Measurements from ENCODE around the gene SCAPER.

DNA sequence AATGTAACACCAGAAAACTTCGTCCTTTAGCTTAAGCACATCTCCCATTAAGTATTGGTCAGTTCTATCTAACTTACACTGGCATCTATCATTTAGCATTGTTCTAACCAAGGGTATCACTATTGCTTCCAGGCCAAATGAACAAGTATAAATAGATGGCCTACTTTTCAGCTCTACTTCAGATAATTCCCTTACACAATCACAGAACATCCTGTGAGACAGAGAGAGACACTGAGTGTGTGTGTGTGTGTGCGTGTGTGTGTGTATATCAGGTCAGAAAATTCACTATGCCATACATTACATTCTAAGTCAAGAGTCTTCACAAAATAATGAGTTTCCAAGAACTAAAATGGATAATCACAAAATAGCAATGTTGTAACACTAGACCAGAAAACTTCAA, 39.1 kb downstream of the SCAPER start:
- TF ChIP-seq, protein P1, sequence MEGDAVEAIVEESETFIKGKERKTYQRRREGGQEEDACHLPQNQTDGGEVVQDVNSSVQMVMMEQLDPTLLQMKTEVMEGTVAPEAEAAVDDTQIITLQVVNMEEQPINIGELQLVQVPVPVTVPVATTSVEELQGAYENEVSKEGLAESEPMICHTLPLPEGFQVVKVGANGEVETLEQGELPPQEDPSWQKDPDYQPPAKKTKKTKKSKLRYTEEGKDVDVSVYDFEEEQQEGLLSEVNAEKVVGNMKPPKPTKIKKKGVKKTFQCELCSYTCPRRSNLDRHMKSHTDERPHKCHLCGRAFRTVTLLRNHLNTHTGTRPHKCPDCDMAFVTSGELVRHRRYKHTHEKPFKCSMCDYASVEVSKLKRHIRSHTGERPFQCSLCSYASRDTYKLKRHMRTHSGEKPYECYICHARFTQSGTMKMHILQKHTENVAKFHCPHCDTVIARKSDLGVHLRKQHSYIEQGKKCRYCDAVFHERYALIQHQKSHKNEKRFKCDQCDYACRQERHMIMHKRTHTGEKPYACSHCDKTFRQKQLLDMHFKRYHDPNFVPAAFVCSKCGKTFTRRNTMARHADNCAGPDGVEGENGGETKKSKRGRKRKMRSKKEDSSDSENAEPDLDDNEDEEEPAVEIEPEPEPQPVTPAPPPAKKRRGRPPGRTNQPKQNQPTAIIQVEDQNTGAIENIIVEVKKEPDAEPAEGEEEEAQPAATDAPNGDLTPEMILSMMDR (IDR thresholded peaks at IDR 0.05): no peak
- TF ChIP-seq EZH2 (IDR thresholded peaks at IDR 0.05; ENCODE audit: borderline replicate concordance, insufficient read depth, low read depth, low read length, poor library complexity, severe bottlenecking): no peak
